ENCODE data around the gene FGGY. TPM values are rescaled to one million over a fixed set of nuclear protein-coding genes. Genes with fewer than 3 reads are reported as not detected.

FGGY gene
- total RNA-seq, 2 experiments from 2014 or later = 5.6 to 8.1 TPM

Small RNA genes lying within 50 kb of the gene (microRNA-seq; reads per million reads assigned to microRNA genes)
- not detected for gene MIR4711 (ENCODE audit: borderline replicate concordance)

All from activated CD4-positive, alpha-beta T cell treated with anti-CD3 and anti-CD28 coated beads for 36 hours (primary cell).